KG1 (cell line): ENCODE results near the gene SLIT1.
A peak's percentile ranks its signal among the peaks of the same experiment; 100 is the strongest.
"Not testable (repeated sequence)": the region's sequence is repeated elsewhere in the genome, so short reads cannot be mapped to it uniquely, and the experiment has no call there.

Experiments
- DNase-seq: peaks from one replicate; lab custom pipeline; 2025; lab: John Stamatoyannopoulos, UW

SLIT1 gene

DNA sequence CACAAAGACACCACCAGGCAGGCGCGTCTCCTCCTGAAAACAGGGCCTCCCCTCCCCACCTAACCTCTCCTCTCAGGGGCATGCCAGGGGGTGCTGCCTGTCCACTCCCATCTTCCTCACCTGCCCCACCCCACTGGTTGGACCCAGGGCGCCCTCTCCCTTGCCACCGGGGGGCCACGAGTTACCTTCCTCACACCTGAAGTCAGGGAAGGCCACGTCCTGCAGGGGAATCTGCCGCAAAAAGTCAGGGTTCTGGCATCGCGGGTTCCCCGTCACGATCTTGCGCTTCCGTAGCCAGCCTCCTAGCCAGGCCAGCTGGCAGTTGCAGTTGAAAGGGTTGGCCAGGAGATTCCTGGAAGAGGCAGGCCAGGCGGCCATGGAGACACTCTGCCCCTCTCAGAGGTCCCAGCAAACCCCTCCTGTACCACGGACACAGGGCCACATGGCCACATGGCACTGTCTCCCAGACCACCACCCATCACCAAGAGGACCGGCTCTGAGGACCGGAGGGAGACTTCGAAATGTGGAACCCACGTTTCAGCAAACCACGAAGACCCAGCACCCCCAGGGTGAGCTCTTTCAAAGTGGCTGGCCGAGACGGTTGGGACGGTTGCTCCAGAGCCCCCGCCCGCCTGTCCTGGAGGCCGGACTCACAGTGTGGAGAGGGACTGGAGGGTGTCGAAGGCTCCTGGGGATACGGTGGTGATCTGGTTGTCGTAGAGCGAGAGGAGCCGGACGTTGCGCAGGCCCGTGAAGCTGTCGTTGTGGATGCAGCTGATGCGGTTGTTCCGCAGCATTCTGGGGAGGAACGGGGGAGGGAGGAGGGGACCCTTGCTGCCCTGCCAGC, 142.8 kb downstream of the SLIT1 start:
- DNase-seq, result no peak

DNA sequence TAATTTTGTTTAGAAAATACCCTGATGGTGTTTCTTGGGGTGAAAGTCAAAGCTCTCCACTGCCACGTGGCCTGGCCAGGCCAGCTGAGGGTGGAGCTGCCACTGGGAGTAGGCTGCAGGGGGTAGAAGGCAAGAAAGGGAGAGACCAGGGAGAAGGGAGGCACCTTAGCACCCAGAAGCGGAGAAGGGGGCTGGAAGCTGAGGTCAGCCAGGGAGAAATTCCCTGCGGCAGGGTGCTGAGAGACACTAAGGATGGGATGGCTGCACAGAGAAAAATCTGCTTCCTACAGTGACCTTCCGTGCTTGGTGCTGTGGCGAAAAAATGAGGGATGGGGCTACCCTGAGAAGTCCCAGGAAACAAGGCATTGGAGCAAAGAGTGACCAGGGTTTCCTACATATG, 143.7 kb downstream of the SLIT1 start:
- no peak for DNase-seq

DNA sequence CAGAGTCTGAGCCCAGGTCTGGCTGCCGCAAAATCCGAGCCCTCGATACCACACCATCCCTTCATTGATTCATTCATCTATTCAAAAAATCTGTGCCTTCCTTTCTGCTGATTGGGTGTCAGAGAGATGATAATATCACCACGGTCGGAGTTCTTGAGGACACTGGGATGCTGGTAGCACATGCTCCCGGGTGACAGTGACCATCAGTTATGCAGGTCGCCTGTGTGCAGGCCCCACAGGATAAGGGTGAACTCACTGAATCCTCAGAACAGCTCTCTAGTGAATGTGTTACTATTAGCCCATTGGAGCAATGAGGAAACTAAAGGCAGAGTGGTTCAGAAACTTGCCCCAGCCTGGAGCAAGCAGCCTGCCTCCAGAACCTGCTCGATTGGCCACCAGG, 145.1 kb downstream of the SLIT1 start:
- no peak for DNase-seq

GRCh38 chr10:97040248-97040584, 145.5 kb downstream of the SLIT1 start:
- DNase-seq, result no peak

GRCh38 chr10:97039538-97040247, 146.1 kb downstream of the SLIT1 start:
- no peak for DNase-seq

DNA sequence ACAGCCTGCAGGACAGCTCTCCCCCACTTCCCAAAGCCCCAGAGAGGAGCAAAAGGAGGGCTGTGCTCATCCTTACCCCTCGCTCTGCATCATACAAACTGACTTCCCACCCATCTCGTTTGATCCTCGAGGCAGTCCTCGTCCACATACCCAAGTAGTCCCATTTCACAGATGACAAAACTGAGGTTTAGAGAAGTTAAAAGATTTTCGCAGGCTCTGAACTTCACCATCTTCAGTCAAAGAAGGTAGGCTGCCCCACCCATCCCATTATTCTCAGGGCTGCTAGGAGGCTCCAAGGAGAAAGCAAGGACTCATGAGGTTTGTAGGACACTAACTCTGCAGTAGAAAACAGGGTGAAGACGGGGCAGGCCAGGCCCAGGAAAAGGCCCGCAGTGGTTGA, 147.1 kb downstream of the SLIT1 start:
- DNase-seq, result no peak

GRCh38 chr10:97037365-97038361, 148.1 kb downstream of the SLIT1 start:
- peak; percentile 68 for DNase-seq

DNA sequence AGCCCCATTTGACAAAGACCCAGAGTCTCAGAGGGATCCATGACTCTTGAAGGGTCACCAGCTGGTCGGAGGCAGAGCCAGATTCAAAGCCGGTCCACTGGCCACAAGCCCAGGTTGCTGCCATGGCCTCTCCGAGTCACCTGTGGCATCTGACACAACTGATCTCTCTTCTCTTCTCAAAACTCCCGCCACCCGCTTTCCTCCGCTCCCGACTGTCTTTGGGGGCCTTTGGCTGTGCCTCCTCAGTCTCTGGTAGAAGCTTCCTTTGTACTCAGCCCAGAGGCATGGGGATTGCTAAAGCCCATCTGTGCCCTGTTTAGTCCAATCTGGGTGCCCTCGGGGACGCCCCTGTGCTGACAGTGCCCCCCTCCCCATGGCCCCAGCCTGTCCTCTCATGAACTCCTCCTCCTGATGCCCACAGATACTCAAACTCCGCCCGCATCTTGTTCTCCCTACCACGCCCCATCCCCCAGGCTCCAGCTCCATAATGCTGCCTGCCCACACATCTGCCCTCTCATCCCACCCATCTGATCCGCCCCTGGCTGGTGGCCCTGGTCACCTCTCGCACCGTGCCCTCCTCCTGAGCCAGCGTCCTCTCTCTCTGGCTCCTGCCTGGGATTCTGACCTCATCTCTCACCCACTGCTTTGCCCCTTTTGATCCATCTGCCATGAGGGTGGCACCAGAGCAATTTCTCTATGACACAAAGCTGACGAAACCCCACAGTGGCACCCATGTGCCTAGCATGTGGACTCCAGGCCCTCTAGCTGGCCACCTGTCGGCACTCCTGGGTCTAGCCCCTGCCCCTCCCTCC, 150.6 kb downstream of the SLIT1 start:
- DNase-seq, result no peak

- DNase-seq, result no peak
These were observed 151.5 kb downstream of the SLIT1 start for GRCh38 chr10:97034301-97034700.

DNA sequence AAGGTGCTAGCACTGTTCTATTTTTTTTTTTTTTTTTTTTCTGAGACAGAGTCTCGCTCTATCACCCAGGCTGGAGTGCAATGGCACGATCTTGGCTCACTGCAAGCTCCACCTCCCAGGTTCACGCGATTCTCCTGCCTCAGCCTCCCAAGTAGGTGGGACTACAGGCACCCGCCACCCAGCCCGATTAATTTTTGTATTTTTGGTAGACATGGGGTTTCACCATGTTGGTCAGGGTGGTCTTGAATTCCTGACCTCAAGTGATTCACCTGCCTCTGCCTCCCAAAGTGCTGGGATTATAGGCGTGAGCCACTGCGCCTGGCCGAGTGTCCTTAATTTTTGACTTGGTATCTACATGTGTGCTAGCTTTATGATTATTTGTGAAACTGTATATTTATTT, 151.9 kb downstream of the SLIT1 start:
- not testable (repeated sequence) for DNase-seq

- DNase-seq, result no peak
These were observed 153.1 kb downstream of the SLIT1 start for GRCh38 chr10:97032624-97033023.

- DNase-seq, result no peak
These were observed 154.3 kb downstream of the SLIT1 start for GRCh38 chr10:97031459-97031858.

DNA sequence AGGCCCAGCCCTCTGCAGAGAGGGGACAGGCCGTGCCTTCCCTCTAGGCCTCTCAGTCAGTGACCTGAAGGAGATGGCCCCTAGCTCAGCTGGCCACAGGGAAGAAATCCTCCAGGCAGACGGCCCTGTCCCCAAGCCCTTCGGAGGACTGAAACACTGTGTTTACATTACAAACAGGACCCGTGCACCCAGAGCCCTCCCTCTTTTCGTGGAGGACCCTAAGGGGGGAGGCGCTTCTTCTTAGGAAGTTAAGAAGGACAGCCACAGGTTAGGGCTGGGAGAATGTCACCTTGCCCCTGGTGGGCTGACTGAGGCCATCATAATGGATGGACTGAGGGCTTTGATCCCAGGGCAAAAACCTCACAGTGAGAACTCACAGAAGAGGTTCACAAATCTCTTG, 154.9 kb downstream of the SLIT1 start:
- DNase-seq, result no peak

GRCh38 chr10:97029271-97029670, 156.5 kb downstream of the SLIT1 start:
- DNase-seq, result no peak

GRCh38 chr10:97028832-97029178, 157.0 kb downstream of the SLIT1 start:
- no peak for DNase-seq

DNA sequence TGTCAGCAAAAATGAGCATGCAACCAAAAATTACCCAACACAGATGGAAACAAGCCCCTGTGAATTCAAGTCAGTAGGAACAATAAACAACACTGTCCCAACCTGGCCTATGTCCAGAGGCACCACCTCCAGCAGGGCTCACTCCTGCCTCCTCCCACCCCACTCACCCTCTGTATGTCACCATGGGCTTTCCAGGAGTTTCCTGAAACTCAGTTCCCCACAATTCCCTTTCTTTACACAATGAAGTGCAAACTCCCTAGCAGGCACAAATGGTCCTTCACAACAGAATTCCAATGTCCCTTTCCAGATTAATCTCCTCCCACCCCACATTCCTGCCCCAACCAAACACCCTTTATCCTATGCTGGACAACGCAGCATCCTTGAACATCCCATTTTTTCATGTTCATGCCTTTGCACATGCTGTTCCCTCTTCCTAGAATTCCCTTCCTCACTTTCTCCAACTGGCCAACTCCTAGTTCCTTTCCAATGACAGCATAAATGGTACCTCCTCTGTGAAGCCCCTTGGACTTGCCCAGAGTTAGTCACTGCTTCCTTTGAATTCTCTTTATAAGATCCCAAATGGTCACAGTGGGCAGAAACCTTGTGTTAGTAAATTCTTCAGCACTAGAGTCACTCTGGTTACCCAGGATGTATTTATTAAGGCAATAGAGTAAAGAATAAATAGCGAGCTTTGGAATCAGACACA, 157.5 kb downstream of the SLIT1 start:
- no peak for DNase-seq

DNA sequence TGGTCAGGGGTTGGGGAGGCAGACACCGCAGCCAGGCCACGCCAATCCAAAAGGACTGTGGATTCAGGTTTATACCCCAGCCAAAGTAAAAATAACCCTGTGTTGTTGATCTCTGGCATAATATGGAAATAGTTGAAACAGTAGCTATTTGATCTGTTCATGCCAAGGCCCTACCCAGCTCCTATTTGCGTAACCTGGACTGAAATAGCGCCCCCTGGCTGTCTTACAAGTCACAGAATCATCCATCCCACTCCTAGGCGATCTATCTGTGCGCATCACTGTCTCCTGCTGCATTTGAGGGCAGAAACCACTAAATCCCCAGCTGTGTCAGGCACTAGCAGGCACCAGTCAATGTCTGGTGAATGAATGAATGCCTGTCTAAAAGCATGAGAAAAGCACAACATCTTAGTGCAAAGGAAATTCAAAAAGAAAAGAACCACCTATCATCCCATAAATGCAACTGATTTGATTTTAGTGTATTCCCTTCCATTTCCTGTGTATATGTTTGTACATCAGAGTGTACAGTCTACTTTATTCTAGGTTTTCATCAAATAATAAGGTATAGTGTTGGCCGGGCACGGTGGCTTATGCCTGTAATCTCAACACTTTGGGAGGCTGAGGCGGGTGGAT, 160.0 kb downstream of the SLIT1 start:
- DNase-seq, result peak; percentile 13

GRCh38 chr10:97024168-97025073, 161.3 kb downstream of the SLIT1 start:
- no peak for DNase-seq

DNA sequence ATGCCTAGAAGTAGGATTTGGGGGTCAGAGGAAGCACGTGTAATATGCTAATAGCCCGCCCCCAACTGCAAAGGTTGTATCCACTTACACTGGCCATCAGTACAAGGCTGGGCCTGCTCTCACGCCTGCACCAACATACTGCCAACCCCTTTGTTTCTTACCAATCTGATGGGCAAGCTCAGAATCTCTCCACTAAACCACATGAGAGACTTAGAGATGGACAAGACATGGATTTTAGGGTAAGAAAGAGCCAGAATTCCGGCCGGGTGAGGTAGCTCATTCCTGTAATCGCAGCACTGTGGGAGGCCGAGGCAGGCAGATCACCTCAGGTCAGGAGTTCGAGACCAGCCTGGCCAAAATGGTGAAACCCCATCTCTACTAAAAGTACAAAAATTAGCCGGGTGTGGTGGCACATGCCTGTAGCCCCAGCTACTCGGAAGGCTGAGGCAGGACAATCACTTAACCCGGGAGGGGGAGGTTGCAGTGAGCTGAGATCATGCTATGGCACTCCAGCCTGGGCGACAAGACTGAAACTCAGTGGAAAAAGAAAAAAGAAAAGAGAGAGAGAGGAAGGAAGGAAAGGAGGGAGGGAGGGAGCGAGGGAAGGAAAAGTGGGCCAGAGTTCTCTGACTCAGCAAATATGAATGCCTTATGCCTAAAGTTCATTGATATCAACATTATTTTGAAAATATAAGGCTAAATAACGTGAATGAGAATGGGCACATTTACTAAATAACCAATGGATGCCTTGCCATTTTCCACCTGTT, 162.2 kb downstream of the SLIT1 start:
- no peak for DNase-seq
